ENCODE results near the gene UQCRC1.

DNA sequence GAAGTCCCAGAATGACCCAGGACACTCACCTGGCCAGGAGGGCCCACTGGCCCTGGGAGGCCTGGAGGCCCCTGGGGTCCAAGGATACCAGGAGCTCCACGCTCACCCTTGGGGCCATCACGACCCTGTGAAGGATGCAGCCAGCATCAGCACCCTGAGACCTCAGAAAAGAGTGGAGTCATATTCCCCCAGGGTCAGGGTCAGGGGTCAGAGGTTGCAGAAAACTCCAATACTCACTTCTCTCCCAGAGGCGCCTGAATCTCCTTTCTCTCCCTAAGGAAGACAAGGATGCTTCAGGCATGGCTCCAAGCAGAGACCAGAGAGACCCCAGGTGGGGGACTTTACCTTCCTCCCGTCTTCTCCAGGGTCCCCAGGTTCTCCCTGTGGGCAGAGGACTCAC lies 32.8 kb downstream of the UQCRC1 start:
- no peak for TF ChIP-seq POLR2A (IDR thresholded peaks at IDR 0.05)
- TF ChIP-seq, protein P1, sequence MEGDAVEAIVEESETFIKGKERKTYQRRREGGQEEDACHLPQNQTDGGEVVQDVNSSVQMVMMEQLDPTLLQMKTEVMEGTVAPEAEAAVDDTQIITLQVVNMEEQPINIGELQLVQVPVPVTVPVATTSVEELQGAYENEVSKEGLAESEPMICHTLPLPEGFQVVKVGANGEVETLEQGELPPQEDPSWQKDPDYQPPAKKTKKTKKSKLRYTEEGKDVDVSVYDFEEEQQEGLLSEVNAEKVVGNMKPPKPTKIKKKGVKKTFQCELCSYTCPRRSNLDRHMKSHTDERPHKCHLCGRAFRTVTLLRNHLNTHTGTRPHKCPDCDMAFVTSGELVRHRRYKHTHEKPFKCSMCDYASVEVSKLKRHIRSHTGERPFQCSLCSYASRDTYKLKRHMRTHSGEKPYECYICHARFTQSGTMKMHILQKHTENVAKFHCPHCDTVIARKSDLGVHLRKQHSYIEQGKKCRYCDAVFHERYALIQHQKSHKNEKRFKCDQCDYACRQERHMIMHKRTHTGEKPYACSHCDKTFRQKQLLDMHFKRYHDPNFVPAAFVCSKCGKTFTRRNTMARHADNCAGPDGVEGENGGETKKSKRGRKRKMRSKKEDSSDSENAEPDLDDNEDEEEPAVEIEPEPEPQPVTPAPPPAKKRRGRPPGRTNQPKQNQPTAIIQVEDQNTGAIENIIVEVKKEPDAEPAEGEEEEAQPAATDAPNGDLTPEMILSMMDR (IDR thresholded peaks at IDR 0.05): no peak
